Retinal pigment epithelial cell (primary cell): ENCODE measurements around the gene DLX4.

Experiments
- DNase-seq: peaks from one replicate; pipeline ENCODE4 v3.0.0-alpha.2; 2010; ENCODE audit warnings: low read depth
- H3K4me3 ChIP-seq: 2 replicates; pipeline ENCODE4 v1.5.1; 2011; ENCODE audit warnings: mild to moderate bottlenecking, low read length, control low read depth, moderate library complexity
- CTCF ChIP-seq: conservative IDR thresholded peaks from 2 replicates; pipeline ENCODE4 v1.5.1; 2011; ENCODE audit warnings: low read depth, low read length, control low read depth, inconsistent platforms

DLX4 gene

GRCh38 chr17:50023520-50023919 is 54.5 kb downstream of the DLX4 start:
- no peak overlapping the region for H3K4me3 ChIP-seq
- DNase-seq = no peak
- no peak for TF ChIP-seq CTCF
